Dendritic cell treated with granulocyte-macrophage colony-stimulating factor and Interleukin-4, amounts not matched to agents 40 ng/mL and 50 ng/mL, for 4 days (primary cell): ENCODE measurements around the gene MIA3.
"Not testable (repeated sequence)": the region's sequence is repeated elsewhere in the genome, so short reads cannot be mapped to it uniquely, and the experiment has no call there.

Experiments used
- H3K27ac Mint-ChIP-seq: one replicate; pipeline ENCODE4 v1.8.0; 2022; ENCODE audit warnings: mild to moderate bottlenecking, mixed read lengths
- H3K27me3 Mint-ChIP-seq: one replicate; pipeline ENCODE4 v1.8.0; 2022; ENCODE audit warnings: mild to moderate bottlenecking, mixed read lengths
- H3K36me3 Mint-ChIP-seq: one replicate; pipeline ENCODE4 v1.8.0; 2022; ENCODE audit warnings: low read depth, mixed read lengths
- H3K4me1 Mint-ChIP-seq: one replicate; pipeline ENCODE4 v1.8.0; 2022; ENCODE audit warnings: low read depth, mixed read lengths
- H3K4me3 Mint-ChIP-seq: one replicate; pipeline ENCODE4 v1.8.0; 2022; ENCODE audit warnings: mild to moderate bottlenecking, moderate library complexity, mixed read lengths
- H3K9me3 Mint-ChIP-seq: one replicate; pipeline ENCODE4 v1.8.0; 2022; ENCODE audit warnings: mixed read lengths
- intact Hi-C: fragments of 100-400 bp; cut with micrococcal nuclease; formaldehyde crosslinking; loops from one replicate; pipeline ENCODE4 v1.15.0; 2022

MIA3 gene

DNA sequence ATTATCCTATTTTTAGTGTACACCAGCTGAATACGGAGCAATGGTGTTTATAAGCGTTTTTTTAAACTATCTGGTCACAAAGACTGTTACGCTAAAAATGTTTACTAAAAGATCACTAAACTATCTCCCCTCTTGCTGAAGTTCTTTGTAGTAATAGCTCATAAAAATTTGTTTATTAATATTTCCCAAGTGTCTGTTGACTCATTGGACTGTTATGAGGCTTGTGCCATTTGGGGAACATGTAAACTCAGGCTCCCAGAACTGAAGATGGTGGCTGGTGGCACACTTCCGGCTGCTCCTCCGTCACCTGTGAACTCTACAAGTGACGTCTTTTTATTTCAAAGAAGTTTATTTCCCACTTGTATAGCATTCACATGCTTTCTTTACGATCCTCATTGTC, 48.1 kb downstream of the MIA3 start:
- H3K4me1 Mint-ChIP-seq, result no peaks in the 10 kb centered on the region
- intact Hi-C loops, result no loop called here
- no peaks in the 10 kb centered on the region for H3K9me3 Mint-ChIP-seq
- peaks cover 82% of the 10 kb centered on the region for H3K36me3 Mint-ChIP-seq
- H3K4me3 Mint-ChIP-seq, result no peak overlapping the region
- H3K27ac Mint-ChIP-seq, result no peak overlapping the region
- H3K27me3 Mint-ChIP-seq, result no peaks in the 10 kb centered on the region

DNA sequence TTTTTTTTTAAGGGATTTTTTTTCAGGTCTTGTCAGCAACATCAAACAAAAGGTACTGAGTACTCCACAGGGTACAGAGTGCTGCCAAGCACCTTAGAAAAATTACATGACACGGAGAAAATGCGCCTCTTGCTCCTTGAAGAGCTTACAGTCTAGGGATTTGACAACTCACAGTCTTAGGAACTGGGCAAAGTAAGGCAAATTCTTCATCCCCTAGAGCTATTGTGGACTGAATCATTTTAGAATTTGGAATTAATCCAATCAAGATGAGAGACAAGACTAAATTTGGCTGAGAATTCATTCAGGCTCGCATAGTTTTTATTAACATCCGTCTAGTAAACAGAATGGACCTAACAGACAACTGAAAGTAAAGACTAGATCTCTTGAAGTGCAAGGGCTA, 50.3 kb downstream of the MIA3 start:
- H3K4me3 Mint-ChIP-seq, H3K27me3 Mint-ChIP-seq, intact Hi-C loops, H3K4me1 Mint-ChIP-seq, H3K9me3 Mint-ChIP-seq, H3K27ac Mint-ChIP-seq: not testable (repeated sequence)
- H3K36me3 Mint-ChIP-seq, result peaks cover 80% of the 10 kb centered on the region

DNA sequence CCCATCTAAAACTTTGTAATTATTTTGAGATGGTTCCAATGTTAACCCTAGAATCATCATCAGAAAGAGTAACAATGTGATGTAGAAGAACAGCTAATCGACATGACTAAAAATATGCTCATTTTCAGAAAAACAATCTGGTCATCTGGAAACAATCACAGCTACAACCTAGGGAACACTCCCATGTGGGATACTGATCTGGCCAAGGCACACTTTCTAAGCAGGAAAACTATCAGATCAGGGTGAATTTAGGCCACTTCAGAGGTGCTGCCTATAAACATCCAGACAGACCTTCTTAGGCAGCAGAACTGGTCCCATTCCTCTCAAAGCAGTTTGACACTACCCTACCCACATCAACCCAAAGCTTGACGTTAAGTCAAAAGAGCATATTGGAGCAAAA, 51.2 kb downstream of the MIA3 start:
- intact Hi-C loops, H3K4me3 Mint-ChIP-seq, H3K27ac Mint-ChIP-seq, H3K4me1 Mint-ChIP-seq, H3K9me3 Mint-ChIP-seq, H3K27me3 Mint-ChIP-seq: not testable (repeated sequence)
- H3K36me3 Mint-ChIP-seq, result peaks cover 80% of the 10 kb centered on the region

DNA sequence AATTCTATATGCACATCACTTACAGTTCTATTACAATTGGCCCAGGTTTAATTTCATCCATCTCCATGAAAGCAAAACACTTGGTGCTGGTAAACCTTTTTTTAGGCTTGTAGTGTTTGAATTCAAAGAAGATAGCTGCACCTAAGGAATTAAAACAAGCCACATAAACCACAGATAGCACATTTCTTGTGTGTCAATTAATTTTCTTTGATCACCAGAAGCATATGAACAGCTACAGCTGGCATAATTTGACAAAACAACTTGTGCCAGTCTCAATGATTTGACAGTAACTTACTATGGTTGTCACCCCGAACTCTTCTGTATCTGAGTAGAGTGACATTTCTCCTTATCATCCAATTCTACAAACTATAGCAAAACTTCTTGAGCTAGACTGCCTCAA, 52.2 kb downstream of the MIA3 start:
- Mint-ChIP-seq H3K9me3 (no peaks in the 10 kb centered on the region), H3K4me1 (no peaks in the 10 kb centered on the region), H3K36me3 (peaks cover 79% of the 10 kb centered on the region), H3K27me3 (no peaks in the 10 kb centered on the region), H3K4me3 (no peak overlapping the region), H3K27ac (no peak overlapping the region)
- intact Hi-C loops, result no loop called here

DNA sequence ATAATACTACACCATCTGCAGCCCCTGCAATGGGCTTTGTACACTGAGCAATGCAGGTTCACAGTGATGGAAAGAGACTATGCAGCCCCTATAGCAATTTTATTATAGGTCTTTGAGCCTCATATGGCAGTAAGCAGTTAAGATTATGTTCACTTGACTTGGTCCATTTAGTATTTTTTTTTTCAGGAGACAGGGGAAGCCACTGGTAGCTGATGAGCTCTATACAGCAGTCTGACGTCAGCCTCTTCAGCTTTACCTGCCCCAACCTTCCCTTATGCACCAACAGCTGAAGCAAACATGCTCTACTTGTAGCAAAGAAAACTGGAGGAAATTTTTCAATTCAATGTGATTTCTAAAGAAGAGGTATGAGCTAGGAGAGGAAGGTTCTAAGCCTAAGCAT, 62.2 kb downstream of the MIA3 start:
- Mint-ChIP-seq H3K9me3 (no peaks in the 10 kb centered on the region), H3K4me1 (no peaks in the 10 kb centered on the region), H3K27me3 (no peaks in the 10 kb centered on the region), H3K4me3 (no peak overlapping the region), H3K27ac (no peak overlapping the region), H3K36me3 (peaks cover 27% of the 10 kb centered on the region)
- intact Hi-C loops, result no loop called here

DNA sequence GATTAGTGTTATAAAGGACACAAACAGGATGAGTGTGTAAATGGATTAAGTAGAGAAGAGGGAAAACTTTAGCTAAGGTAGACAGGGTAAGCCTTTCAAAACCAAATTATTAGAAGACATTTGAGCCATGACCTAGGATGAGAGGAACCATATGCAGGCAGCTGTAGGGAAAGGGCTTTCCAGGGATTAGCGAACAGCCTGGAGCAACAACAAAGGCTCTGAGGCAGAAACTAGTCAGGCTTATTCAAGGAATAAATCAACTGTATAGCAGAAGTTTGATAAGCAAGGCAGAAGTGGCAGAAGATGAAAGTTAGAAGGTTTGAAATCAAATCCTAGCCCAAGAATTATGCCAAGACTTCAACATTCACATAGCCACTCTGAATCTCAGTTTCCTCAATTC, 73.1 kb downstream of the MIA3 start:
- no peak overlapping the region for H3K27ac Mint-ChIP-seq
- no peaks in the 10 kb centered on the region for H3K4me1 Mint-ChIP-seq
- H3K4me3 Mint-ChIP-seq, result no peak overlapping the region
- no peaks in the 10 kb centered on the region for H3K27me3 Mint-ChIP-seq
- H3K36me3 Mint-ChIP-seq, result peaks cover 30% of the 10 kb centered on the region
- H3K9me3 Mint-ChIP-seq, result no peaks in the 10 kb centered on the region
- intact Hi-C loops, result no loop called here

DNA sequence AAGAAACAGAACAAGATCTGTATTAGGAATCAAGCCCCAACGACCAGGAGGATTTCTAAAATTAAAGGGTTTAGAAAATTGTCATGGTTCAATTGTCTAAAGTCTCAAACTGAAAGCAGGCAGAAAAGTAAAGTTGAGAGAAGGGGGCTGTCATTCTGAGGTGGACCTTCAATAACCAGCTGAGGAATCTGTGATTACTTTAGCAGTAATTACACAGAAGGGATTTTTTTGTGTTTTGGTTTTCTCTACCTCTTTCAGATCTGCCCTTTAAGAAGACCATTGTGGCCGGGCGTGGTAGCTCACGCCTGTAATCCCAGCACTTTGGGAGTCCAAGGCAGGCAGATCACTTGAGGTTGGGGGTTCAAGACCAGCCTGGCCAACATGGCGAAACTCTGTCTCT, 77.0 kb downstream of the MIA3 start:
- Mint-ChIP-seq H3K4me1 (no peaks in the 10 kb centered on the region), H3K27me3 (no peaks in the 10 kb centered on the region), H3K36me3 (peaks cover 17% of the 10 kb centered on the region), H3K4me3 (no peak overlapping the region), H3K27ac (no peak overlapping the region), H3K9me3 (no peaks in the 10 kb centered on the region)
- intact Hi-C loops, result no loop called here

DNA sequence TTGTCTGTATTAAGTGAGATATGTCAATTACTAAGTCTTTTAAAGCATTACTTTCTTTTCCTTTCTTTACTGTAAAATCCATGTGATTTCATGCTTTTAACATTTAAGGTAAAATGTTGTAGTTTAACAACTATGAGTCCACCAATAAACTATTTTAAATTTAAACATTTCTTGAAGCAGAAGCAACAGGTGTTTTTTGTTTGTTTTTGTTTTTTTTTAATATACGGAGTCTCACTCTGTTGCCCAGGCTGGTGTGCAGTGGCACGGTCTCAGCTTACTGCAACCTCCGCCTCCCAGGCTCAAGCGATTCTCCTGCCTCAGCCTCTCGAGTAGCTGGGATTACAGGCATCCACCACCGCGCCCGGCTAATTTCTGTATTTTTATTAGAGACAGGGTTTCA, 78.8 kb downstream of the MIA3 start:
- no peak overlapping the region for H3K27ac Mint-ChIP-seq
- H3K4me1 Mint-ChIP-seq, result no peaks in the 10 kb centered on the region
- H3K4me3 Mint-ChIP-seq, result no peak overlapping the region
- H3K36me3 Mint-ChIP-seq, result peaks cover 26% of the 10 kb centered on the region
- H3K9me3 Mint-ChIP-seq, result no peaks in the 10 kb centered on the region
- no peaks in the 10 kb centered on the region for H3K27me3 Mint-ChIP-seq
- intact Hi-C loops, result no loop called here

DNA sequence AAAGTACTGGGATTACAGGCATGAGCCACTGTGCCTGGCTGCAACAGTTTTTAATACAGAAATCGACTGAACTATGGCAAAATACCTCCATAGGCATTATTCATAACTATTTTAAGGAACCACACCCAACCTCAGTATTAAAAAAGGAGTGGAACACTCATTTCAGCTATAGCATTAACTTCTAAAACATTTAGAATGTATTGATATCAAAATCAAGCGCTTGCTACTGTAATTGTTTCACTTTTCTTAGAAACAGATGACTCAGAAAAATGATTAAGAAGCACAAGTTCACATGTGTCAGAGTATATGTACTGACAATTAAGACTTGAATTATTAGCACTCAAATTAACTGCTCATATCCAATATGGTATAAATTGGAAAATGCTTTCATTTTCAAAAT, 79.3 kb downstream of the MIA3 start:
- H3K36me3 Mint-ChIP-seq, result peaks cover 27% of the 10 kb centered on the region

DNA sequence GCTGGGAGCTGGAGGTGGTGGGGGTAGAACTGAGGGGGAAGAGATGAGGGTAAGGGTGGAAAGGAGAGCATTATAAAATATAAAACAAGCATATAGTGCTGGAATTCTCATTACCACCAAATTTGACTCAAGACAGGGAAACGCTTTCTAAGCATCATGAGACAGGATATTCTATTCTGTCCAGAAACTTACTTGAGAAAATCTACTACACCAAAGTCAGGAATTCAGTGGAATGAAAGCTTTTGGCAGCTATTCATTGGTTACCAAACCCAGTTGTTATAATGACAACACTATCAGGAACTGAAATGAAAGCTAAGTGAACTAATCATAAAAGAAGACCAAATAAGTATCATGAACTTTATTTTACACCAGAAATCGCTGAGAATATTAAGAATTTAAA, 79.9 kb downstream of the MIA3 start:
- Mint-ChIP-seq H3K27ac (no peak overlapping the region), H3K4me3 (no peak overlapping the region), H3K9me3 (no peaks in the 10 kb centered on the region), H3K4me1 (no peaks in the 10 kb centered on the region), H3K27me3 (no peaks in the 10 kb centered on the region), H3K36me3 (peaks cover 27% of the 10 kb centered on the region)
- intact Hi-C loops, result no loop called here

More for the DNA sequence above, 79.3 kb downstream of the MIA3 start:
- H3K9me3 Mint-ChIP-seq, result no peaks in the 10 kb centered on the region
- H3K27me3 Mint-ChIP-seq, result no peaks in the 10 kb centered on the region
- H3K4me3 Mint-ChIP-seq, result no peak overlapping the region
- no peaks in the 10 kb centered on the region for H3K4me1 Mint-ChIP-seq
- H3K27ac Mint-ChIP-seq, result no peak overlapping the region
- intact Hi-C loops, result no loop called here

DNA sequence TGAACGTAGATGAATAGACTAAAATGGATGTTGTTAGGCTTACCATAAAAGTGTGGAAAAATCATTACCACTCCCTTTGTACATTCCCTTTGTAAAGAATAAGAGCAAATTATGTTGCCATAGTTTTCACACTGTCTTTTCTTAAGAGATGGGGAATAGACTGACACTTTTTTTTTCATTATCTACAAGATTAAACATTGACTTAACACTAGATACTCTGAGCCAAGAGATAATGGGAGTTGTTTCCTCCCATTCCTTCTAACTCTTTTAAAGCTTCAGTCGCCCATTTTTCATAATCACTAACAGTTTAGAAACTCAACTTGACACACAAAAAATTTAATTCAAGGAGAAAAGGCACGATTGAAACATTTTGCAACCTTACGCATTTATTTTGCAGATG, 84.3 kb downstream of the MIA3 start:
- peaks cover 41% of the 10 kb centered on the region for H3K36me3 Mint-ChIP-seq
- H3K4me1 Mint-ChIP-seq, result no peaks in the 10 kb centered on the region
- no peaks in the 10 kb centered on the region for H3K27me3 Mint-ChIP-seq
- intact Hi-C loops, result no loop called here
- H3K4me3 Mint-ChIP-seq, result no peak overlapping the region
- H3K27ac Mint-ChIP-seq, result no peak overlapping the region
- H3K9me3 Mint-ChIP-seq, result no peaks in the 10 kb centered on the region

DNA sequence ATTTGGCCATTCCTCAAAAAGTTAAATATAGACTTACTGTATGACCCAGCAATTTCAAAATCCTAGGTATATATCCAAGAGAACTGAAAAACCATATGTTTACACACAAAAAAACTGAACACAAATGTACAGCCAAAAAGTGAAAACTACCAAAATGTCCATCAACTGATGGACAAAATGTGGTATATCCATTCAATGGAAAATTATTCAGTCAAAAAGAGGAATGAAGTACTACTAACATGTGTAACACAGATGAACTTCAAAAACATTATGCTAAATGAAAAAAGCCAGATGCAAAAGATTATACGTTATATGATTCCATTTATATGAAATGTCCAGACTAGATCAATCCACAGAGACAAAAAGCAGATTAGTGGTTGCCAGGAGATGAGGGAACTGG, 86.4 kb downstream of the MIA3 start:
- Mint-ChIP-seq H3K27me3 (no peaks in the 10 kb centered on the region), H3K36me3 (peaks cover 40% of the 10 kb centered on the region), H3K4me3 (no peak overlapping the region), H3K4me1 (peaks cover 2% of the 10 kb centered on the region), H3K9me3 (no peaks in the 10 kb centered on the region), H3K27ac (no peak overlapping the region)
- intact Hi-C loops, result no loop called here

DNA sequence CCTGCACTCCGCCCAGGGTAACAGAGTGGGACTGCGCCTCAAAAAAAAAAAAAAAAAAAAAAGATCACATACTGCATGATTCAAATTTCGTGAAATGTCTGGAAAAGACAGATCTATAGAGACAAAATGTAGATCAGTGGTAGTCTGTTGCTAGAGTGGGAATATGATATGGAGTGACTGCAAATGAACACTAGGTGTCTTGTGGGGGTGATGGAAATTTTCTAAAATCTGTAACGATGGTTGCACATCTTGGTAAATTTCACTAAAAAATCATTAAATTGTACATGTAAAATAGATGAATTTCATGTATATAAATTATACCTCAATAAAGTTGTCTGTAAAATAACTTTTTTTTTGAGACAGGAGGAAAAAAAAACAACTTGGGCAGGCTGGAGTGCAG, 88.9 kb downstream of the MIA3 start:
- no peaks in the 10 kb centered on the region for H3K27me3 Mint-ChIP-seq
- intact Hi-C loops, result no loop called here
- H3K9me3 Mint-ChIP-seq, result no peaks in the 10 kb centered on the region
- no peak overlapping the region for H3K4me3 Mint-ChIP-seq
- peaks cover 38% of the 10 kb centered on the region for H3K36me3 Mint-ChIP-seq
- H3K27ac Mint-ChIP-seq, result no peak overlapping the region
- peaks cover 18% of the 10 kb centered on the region for H3K4me1 Mint-ChIP-seq

DNA sequence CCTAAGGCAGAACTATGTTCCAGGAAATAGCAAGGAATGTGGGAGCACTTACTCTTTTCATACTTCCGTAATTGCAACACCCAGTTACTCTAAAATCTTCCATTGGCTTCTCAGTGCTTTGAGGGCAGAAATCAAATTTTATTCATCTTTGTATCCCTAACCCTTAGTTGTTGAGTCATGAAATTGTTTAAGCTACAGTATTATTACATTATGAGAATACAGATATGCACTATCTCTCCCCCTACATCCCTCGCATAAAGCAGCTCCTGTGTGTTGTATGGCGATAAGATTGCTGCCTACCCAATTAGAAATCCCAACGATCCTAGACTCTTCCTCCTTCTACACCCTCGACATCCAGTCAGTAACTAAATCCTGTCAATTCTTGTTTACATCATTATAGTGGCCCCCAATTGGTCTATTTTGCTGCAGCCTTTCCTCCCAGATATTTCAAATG, 91.8 kb downstream of the MIA3 start:
- Mint-ChIP-seq H3K36me3 (peaks cover 37% of the 10 kb centered on the region), H3K9me3 (no peaks in the 10 kb centered on the region), H3K27me3 (no peaks in the 10 kb centered on the region)

DNA sequence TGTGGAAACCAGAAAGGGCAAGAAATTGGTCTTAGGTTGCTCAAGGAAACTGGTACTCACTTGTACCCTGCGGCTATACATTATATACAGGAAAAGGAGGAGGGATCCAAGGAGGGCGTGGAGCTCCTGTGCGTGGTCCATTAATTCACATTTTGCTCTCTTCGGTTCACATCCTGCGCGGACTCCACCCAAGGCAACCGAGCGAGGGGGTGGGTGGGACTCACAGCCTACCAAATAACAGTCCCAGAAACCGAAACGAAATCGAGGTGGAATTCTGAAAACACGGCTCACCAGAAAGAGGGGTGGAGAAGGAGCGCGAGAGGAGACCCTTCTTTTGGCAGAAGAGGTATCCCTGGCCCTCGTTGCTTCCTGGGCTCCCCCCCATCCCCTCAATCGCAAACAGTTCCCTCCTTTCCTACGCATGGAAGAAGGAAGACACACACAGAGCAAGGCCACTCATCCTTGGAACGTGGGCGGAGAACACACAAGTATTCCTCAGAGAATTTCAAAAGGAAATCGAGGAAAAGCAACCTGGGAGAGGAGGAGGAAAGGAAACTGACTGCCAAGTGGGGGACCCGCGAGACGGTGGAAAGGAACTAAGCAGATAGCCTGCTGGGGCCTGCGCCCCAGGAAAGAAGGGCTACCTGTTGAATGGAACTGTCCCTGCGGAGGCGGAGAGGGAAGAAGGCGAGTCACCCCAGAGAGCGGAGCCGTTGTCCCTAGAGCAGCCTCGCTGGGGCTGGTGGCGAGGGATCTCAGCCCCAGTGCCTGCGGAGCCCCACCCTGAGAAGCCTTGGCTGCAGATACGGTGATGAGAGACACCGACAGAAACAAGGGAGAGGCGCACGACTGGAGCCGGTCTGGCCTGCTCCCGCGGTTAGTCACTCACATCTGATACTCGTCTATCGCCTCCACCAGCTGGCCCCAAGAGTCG, 93.7 kb downstream of the MIA3 start:
- H3K9me3 Mint-ChIP-seq, result no peaks in the 10 kb centered on the region
- intact Hi-C loops, result loop anchor here (2.0 kb wide), 1 partner anchor 247 kb away; no protein-coding TSS in a partner anchor
- H3K27ac Mint-ChIP-seq, result peak overlapping the region; percentile 95
- H3K27me3 Mint-ChIP-seq, result no peaks in the 10 kb centered on the region
- peaks cover 30% of the 10 kb centered on the region for H3K4me1 Mint-ChIP-seq
- peaks cover 37% of the 10 kb centered on the region for H3K36me3 Mint-ChIP-seq
- H3K4me3 Mint-ChIP-seq, result peak overlapping the region; percentile 96

More for the DNA sequence above, 91.8 kb downstream of the MIA3 start:
- no peak overlapping the region for H3K27ac Mint-ChIP-seq
- H3K4me1 Mint-ChIP-seq, result peaks cover 28% of the 10 kb centered on the region
- intact Hi-C loops, result no loop called here
- no peak overlapping the region for H3K4me3 Mint-ChIP-seq
